Transverse colon (tissue), 4 donors: Measurements from ENCODE around the gene MYO5B. TPM values are rescaled to one million over a fixed set of nuclear protein-coding genes. Genes with fewer than 3 reads are reported as not detected.

Source experiments
- DNase-seq: peaks from one replicate; pipeline ENCODE4 v3.0.0-alpha.2; 2019
- H3K27ac ChIP-seq, 4 donors: fragments of 200-600 bp; sonication (generic); 2 replicates each; pipeline ENCODE4 v1.5.1; 2016 to 2018; ENCODE audit warnings: inconsistent platforms in 4 of 4
- H3K27me3 ChIP-seq: fragments of 200-600 bp; sonication (generic); 2 replicates; pipeline ENCODE4 v1.5.1; 2017; ENCODE audit warnings: inconsistent platforms
- H3K36me3 ChIP-seq, 4 donors: fragments of 200-600 bp; sonication (generic); 2 replicates each; pipeline ENCODE4 v1.5.1; 2017 to 2019; ENCODE audit warnings: inconsistent platforms in 4 of 4
- H3K4me1 ChIP-seq, 4 donors: fragments of 200-600 bp; sonication (generic); 2 replicates each; pipeline ENCODE4 v1.5.1; 2017 to 2020; ENCODE audit warnings: inconsistent platforms in 4 of 4
- H3K4me3 ChIP-seq, 4 donors: fragments of 200-600 bp; sonication (generic); 1 replicate in 1 of 4; 2 replicates in 3 of 4; pipeline versions ENCODE4 v1.5.1 to v1.6.1; 2017 to 2019; ENCODE audit warnings: inconsistent platforms in 4 of 4
- H3K9me3 ChIP-seq, 2 donors: fragments of 200-600 bp; sonication (generic); 2 replicates each; pipeline ENCODE4 v1.5.1; 2017 to 2019; ENCODE audit warnings: inconsistent platforms in 2 of 2
- CTCF ChIP-seq, 5 experiments: fragments of 200-600 bp in 3 of 5; fragments of 450-650 bp in 2 of 5; sonication (generic) in 3 of 5; IDR thresholded peaks; 1 replicate in 2 of 5; 2 replicates in 3 of 5; pipeline ENCODE4 v1.5.1; 2016 to 2017; ENCODE audit warnings: antibody characterized with exemption in 5 of 5, inconsistent platforms in 3 of 5, mild to moderate bottlenecking in 2 of 5, moderate library complexity in 1 of 5
- EP300 ChIP-seq: sonication (generic); formaldehyde crosslinking; IDR thresholded peaks from one replicate; pipeline ENCODE4 v1.6.1; 2017; ENCODE audit warnings: antibody characterized with exemption, low read depth
- POLR2A ChIP-seq: fragments of 450-650 bp; IDR thresholded peaks from one replicate; pipeline ENCODE4 v1.6.1; 2016; ENCODE audit warnings: antibody characterized with exemption, mild to moderate bottlenecking, moderate library complexity
- POLR2AphosphoS5 ChIP-seq, 3 donors: sonication (generic); formaldehyde crosslinking; IDR thresholded peaks; one replicate each; pipeline ENCODE4 v1.6.1; 2016; ENCODE audit warnings: antibody characterized with exemption in 3 of 3
- WGBS, 2 donors: methylation state at CpG; one replicate each; pipeline ENCODE4 v1.1.5; 2018; ENCODE audit warnings: low coverage in 1 of 2; 5-methylcytosine and 5-hydroxymethylcytosine counted together
- in situ Hi-C, 4 donors: fragments of 200-750 bp; cut with MboI; loops; one replicate each; pipeline versions ENCODE4 v1.15.0 to v1.15.1; 2017; ENCODE audit warnings: low sequenced_read_pairs in 3 of 4, low pct_ligation_motif_present in 1 of 4, low pct_unique_long_range_greater_than_20kb in 1 of 4
- intact Hi-C: fragments of 100-400 bp; cut with DNase I; formaldehyde crosslinking; loops from one replicate; pipeline ENCODE4 v1.15.1; 2023; ENCODE audit warnings: low total_unique reads
- total RNA-seq, 4 donors: library from RNA; depleted of rRNA; stranded (reverse); fragments of >200 nt; gene quantifications; one replicate each; pipeline ENCODE4 v1.1.0, GENCODE V29; 2016

MYO5B gene
- total RNA-seq, 4 donors from 2014 or later = 96.7 to 144 (median 114) TPM

DNA sequence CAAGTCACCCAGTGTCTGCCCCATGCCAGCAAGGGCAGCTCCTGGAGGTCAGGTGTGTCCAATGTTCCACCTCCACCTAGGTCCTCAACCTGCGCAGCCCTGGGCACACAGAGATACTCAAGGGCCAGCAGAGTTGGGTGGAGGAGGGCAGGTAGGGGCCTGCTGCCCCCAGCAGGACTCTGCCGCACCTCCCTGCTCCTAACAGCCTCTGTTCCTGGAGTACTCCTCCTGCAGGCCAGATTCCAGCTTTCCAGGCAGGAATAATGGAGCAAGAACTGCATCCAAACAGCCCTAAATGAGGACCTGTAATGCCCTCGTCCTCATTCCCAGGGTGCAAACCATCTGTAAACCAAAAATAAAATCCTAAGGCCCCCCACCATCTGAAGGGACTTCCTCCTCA lies 337.2 kb downstream of the MYO5B start:
- H3K4me1 ChIP-seq = peaks cover 3 to 32% (median 17%) of the 10 kb centered on the region in 4 donors
- intact Hi-C loops (loop anchor here (5.0 kb wide), 2 partner anchors 295 to 345 kb away; partner anchors contain the start of gene LIPG), in situ Hi-C loops (loop anchor here in 3 of 4 donors (5.0 to 25.0 kb wide), 3 partner anchors 343 to 345 kb away; no protein-coding TSS in a partner anchor)
- H3K4me3 ChIP-seq = no peak overlapping the region
- peak overlapping the region in 3 of 4 donors; percentile 84 to 92 (median 86) for H3K27ac ChIP-seq
- no peaks in the 10 kb centered on the region for H3K27me3 ChIP-seq
- H3K9me3 ChIP-seq = no peaks in the 10 kb centered on the region
- H3K36me3 ChIP-seq = no peaks in the 10 kb centered on the region
- 54% methylated on average over 3 of the region's 3 CpGs; no CpG with 5 or more reads in 1 of the 2 donors for WGBS, 2 donors
- TF ChIP-seq POLR2A (no peak), CTCF (IDR thresholded peaks at IDR 0.05) (peak in 1 of 5 experiments; percentile 32)
- no peak for DNase-seq

DNA sequence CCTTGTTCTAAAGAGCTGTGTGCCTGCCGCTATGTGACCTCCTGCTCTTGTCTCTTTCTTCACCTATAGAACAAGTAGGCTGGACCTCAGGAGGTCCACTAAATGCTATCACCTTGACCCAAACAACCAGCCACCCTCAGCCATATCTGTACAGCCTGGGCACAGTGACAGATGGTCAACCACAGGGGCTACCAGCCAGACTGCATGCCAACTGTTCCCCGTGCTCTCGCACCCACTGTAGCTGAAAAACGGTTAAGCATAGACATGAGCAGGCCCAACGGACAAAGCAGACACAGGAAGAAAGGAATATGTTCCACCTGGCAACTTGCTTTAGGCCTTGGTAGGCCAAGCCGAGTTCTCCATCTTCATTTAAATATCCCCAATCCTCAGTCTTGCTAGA lies 338.5 kb downstream of the MYO5B start:
- in situ Hi-C loops (loop anchor here in 3 of 4 donors (5.0 to 25.0 kb wide), 3 partner anchors 342 to 344 kb away; no protein-coding TSS in a partner anchor), intact Hi-C loops (loop anchor here (5.0 kb wide), 2 partner anchors 294 to 344 kb away; partner anchors contain the start of gene LIPG)
- Histone ChIP-seq H3K27ac (no peak overlapping the region), H3K4me1 (peaks cover 3 to 32% (median 17%) of the 10 kb centered on the region in 4 donors), H3K36me3 (no peaks in the 10 kb centered on the region), H3K27me3 (no peaks in the 10 kb centered on the region), H3K9me3 (no peaks in the 10 kb centered on the region), H3K4me3 (no peak overlapping the region)
- WGBS, 2 donors = 79 to 100% methylated on average over 1 to 6 of the region's 6 CpGs
- no peak for DNase-seq
- TF ChIP-seq POLR2A (no peak), EP300 (no peak), CTCF (IDR thresholded peaks at IDR 0.05) (no peak), POLR2AphosphoS5 (IDR thresholded peaks at IDR 0.05) (no peak)

DNA sequence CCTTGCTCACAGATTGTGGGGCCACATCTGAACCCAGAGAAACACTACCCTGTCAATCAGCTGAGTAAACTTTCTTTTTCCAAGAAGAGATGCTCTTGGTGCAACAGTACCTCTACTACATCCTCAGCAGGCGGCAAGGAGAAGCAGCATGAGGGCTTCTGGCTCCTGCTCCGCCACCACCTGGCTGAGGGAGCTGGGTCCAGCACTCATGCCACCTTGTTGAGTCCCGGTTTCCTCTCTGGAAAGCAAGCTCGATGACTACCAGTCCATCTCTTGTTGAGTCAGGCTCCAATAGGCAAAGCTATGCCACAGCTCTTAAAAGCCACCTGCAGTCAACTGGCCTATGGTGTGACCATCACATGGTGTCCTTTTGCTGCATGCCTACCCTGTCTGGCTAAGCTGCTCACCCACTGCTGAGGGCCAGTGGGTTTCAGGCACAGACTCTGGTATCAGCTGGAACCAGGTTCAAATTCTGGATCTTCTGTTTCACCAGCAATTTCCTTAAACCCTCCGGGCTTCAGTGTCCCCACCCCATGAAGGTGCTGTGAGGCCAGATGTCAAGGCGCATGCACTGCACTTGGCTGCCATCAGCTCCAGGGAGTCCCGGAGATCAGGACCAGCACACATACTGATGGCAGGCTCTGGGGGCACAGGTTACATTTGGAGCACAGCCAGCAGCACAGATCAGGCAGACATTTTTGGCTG lies 339.1 kb downstream of the MYO5B start:
- intact Hi-C loops = loop anchor here (5.0 kb wide), 2 partner anchors 294 to 344 kb away; partner anchors contain the start of gene LIPG
- no peak for DNase-seq
- Histone ChIP-seq H3K4me1 (peaks cover 3 to 31% (median 17%) of the 10 kb centered on the region in 4 donors), H3K36me3 (no peaks in the 10 kb centered on the region), H3K27me3 (no peaks in the 10 kb centered on the region), H3K4me3 (no peak overlapping the region), H3K9me3 (no peaks in the 10 kb centered on the region), H3K27ac (no peak overlapping the region)
- in situ Hi-C loops = loop anchor here in 3 of 4 donors (5.0 to 25.0 kb wide), 3 partner anchors 341 to 344 kb away; no protein-coding TSS in a partner anchor
- TF ChIP-seq CTCF (IDR thresholded peaks at IDR 0.05) (no peak), POLR2A (no peak), EP300 (no peak), POLR2AphosphoS5 (IDR thresholded peaks at IDR 0.05) (no peak)
- WGBS, 2 donors = 83% methylated on average over 7 of the region's 7 CpGs; no CpG with 5 or more reads in 1 of the 2 donors

- H3K9me3 ChIP-seq = no peaks in the 10 kb centered on the region
- H3K4me1 ChIP-seq = peaks cover 0 to 27% (median 18%) of the 10 kb centered on the region in 4 donors
- in situ Hi-C loops = loop anchor here in 3 of 4 donors (5.0 to 25.0 kb wide), 3 partner anchors 340 to 342 kb away; no protein-coding TSS in a partner anchor
- no peaks in the 10 kb centered on the region for H3K27me3 ChIP-seq
- H3K4me3 ChIP-seq = no peak overlapping the region
- 90 to 100% methylated on average over 1 to 3 of the region's 3 CpGs for WGBS, 2 donors
- no peak for DNase-seq
- H3K27ac ChIP-seq = no peak overlapping the region
- no peaks in the 10 kb centered on the region for H3K36me3 ChIP-seq
- TF ChIP-seq POLR2AphosphoS5 (IDR thresholded peaks at IDR 0.05) (no peak), POLR2A (no peak), CTCF (IDR thresholded peaks at IDR 0.05) (no peak), EP300 (no peak)
- intact Hi-C loops = loop anchor here (5.0 kb wide), 2 partner anchors 292 to 342 kb away; partner anchors contain the start of gene LIPG
Measured at GRCh38 chr18:49854681-49855080, 340.3 kb downstream of the MYO5B start.
